Liver (tissue), 3 donors: ENCODE data around the gene GPR173.

Source experiments
- ATF3 ChIP-seq: IDR thresholded peaks from 2 replicates; pipeline ENCODE4 v1.6.1; 2016; ENCODE audit warnings: antibody characterized with exemption
- CTCF ChIP-seq: fragments of 150-350 bp; IDR thresholded peaks from 2 replicates; pipeline ENCODE4 v1.5.1; 2017; ENCODE audit warnings: improper control_type of control experiment, low read depth, low read length; ENCODE audit not compliant: missing input control
- EGR1 ChIP-seq, 2 donors: IDR thresholded peaks; 2 replicates each; pipeline ENCODE4 v1.6.1; 2016 to 2018; ENCODE audit warnings: antibody characterized with exemption in 2 of 2, low read depth in 2 of 2
- GABPA ChIP-seq, 2 donors: IDR thresholded peaks in 1 of 2; conservative IDR thresholded peaks in 1 of 2; 2 replicates each; pipeline ENCODE4 v1.6.1; 2016; ENCODE audit warnings: antibody characterized with exemption in 2 of 2, mild to moderate bottlenecking in 1 of 2, moderate library complexity in 1 of 2
- MAX ChIP-seq: IDR thresholded peaks from 2 replicates; pipeline ENCODE4 v1.6.1; 2016; ENCODE audit warnings: antibody characterized with exemption
- REST ChIP-seq: IDR thresholded peaks from 2 replicates; pipeline ENCODE4 v1.6.1; 2016; ENCODE audit warnings: antibody characterized with exemption, mild to moderate bottlenecking
- TAF1 ChIP-seq: conservative IDR thresholded peaks from 2 replicates; pipeline ENCODE4 v1.6.1; 2016; ENCODE audit warnings: antibody characterized with exemption, mild to moderate bottlenecking
- YY1 ChIP-seq: IDR thresholded peaks from 2 replicates; pipeline ENCODE4 v1.6.1; 2016; ENCODE audit warnings: antibody characterized with exemption, mild to moderate bottlenecking
- donor health status: healthy.
- donor health status: healthy.

- no peak for TF ChIP-seq MAX
- TF ChIP-seq CTCF, result no peak
- no peak for TF ChIP-seq ATF3
- TF ChIP-seq GABPA (IDR thresholded peaks at IDR 0.05 in 1 of 2, conservative IDR thresholded peaks at IDR 0.05 in 1 of 2), result no peak
- no peak for TF ChIP-seq REST
- no peak for TF ChIP-seq TAF1
- no peak for TF ChIP-seq YY1
- TF ChIP-seq EGR1 (IDR thresholded peaks at IDR 0.05; ENCODE audit: low read depth in 2 of 2), result no peak
Measured at GRCh38 chrX:53095796-53096195, 47.2 kb downstream of the GPR173 start.
